ENCODE measurements around the gene RBMS3.

DNA sequence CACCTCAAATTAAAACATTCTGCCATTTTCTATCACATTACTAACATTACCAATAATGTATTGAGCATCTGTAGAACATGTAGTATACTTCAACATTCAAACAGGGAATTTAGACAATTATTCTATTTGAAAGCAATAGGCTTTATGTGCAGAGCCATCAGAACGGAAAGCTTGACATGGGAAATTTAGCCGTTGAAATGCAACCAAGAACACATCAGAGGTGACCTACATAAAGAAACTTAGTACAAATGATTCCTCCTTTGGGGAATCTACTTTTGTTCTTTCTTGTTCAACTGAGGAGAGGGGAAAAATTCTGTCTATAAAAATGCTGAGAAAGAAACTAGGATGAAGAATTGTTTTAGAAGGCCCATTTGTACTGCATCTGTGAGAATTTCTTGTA, 38.6 kb upstream of the RBMS3 start:
- TF ChIP-seq, protein P1, sequence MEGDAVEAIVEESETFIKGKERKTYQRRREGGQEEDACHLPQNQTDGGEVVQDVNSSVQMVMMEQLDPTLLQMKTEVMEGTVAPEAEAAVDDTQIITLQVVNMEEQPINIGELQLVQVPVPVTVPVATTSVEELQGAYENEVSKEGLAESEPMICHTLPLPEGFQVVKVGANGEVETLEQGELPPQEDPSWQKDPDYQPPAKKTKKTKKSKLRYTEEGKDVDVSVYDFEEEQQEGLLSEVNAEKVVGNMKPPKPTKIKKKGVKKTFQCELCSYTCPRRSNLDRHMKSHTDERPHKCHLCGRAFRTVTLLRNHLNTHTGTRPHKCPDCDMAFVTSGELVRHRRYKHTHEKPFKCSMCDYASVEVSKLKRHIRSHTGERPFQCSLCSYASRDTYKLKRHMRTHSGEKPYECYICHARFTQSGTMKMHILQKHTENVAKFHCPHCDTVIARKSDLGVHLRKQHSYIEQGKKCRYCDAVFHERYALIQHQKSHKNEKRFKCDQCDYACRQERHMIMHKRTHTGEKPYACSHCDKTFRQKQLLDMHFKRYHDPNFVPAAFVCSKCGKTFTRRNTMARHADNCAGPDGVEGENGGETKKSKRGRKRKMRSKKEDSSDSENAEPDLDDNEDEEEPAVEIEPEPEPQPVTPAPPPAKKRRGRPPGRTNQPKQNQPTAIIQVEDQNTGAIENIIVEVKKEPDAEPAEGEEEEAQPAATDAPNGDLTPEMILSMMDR (conservative IDR thresholded peaks at IDR 0.05; ENCODE audit: low read length), result no peak
- TF ChIP-seq EZH2phosphoT487 (IDR thresholded peaks at IDR 0.05; ENCODE audit: borderline replicate concordance, low read depth, low read length), result no peak

All from OCI-LY7 (cell line).